ENCODE measurements around the gene ROCK1. TPM values are rescaled to one million over a fixed set of nuclear protein-coding genes. Genes with fewer than 3 reads are reported as not detected.

Gene ROCK1
- total RNA-seq, 1 experiment from 2014 or later, result 50.3 TPM

GRCh38 chr18:21000667-21001066 is 110.9 kb downstream of the ROCK1 start:
- H3K27me3 ChIP-seq (replicated peaks; ENCODE audit: control insufficient read depth, insufficient read depth, low read length), result no peaks in the 10 kb centered on the region
- CTCF ChIA-PET, result no interaction called here
- BruUV-seq (replicated peaks), result no TSS peak
- TF ChIP-seq CTCF (IDR thresholded peaks at IDR 0.05; ENCODE audit: insufficient read depth in 1 of 2, low read depth in 1 of 2, low read length in 1 of 2, severe bottlenecking in 1 of 2, unreplicated experiment in 1 of 2), result no peak
- Mint-ChIP-seq H3K4me3 (ENCODE audit: unreplicated experiment) (no peak overlapping the region), H3K4me1 (ENCODE audit: low read depth, unreplicated experiment) (no peaks in the 10 kb centered on the region), H3K9me3 (ENCODE audit: unreplicated experiment) (no peaks in the 10 kb centered on the region), H3K36me3 (ENCODE audit: insufficient read depth, unreplicated experiment) (peaks cover 43% of the 10 kb centered on the region), H3K27ac (ENCODE audit: unreplicated experiment) (no peak overlapping the region), H3K27me3 (ENCODE audit: insufficient read depth, unreplicated experiment) (no peaks in the 10 kb centered on the region)
- H3K36me3 ChIP-seq (ENCODE audit: control insufficient read depth, insufficient read depth, low read length), result no peaks in the 10 kb centered on the region
- no peak overlapping the region for H3K4me3 ChIP-seq (ENCODE audit: low read depth, low read length)
- POLR2A ChIA-PET, result no interaction called here
- H3K4me1 ChIP-seq, result peaks cover 11% of the 10 kb centered on the region; the same call in 1 of the 2 replicates
- H3K9me3 ChIP-seq, result no peaks in the 10 kb centered on the region
- intact Hi-C loops (cut with micrococcal nuclease; ENCODE audit: unreplicated experiment), result no loop called here
- DNase-seq, result no peak

DNA sequence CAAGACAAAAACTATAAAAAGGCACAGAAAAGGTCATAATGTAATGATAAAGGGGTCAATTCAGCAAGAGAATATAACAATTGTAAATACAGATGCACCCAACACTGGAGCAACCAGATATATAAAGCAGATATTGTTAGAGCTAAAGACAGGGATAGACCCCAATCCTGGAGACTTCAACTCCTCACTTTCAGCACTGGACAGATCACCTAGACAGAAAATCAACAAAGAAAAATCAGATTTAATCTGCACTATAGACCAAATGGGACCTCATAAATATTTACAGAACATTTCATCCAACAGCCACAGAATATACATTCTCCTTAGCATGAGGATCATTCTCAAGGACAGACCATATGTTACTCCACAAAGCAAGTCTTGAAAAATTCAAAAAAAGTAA is 114.2 kb downstream of the ROCK1 start:
- Mint-ChIP-seq H3K36me3 (ENCODE audit: insufficient read depth, unreplicated experiment) (peaks cover 30% of the 10 kb centered on the region), H3K9me3 (ENCODE audit: unreplicated experiment) (no peaks in the 10 kb centered on the region), H3K27ac (ENCODE audit: unreplicated experiment) (no peak overlapping the region), H3K4me3 (ENCODE audit: unreplicated experiment) (no peak overlapping the region), H3K27me3 (ENCODE audit: insufficient read depth, unreplicated experiment) (no peaks in the 10 kb centered on the region), H3K4me1 (ENCODE audit: low read depth, unreplicated experiment) (no peaks in the 10 kb centered on the region)
- H3K9me3 ChIP-seq, result no peaks in the 10 kb centered on the region
- intact Hi-C loops (cut with micrococcal nuclease; ENCODE audit: unreplicated experiment), result no loop called here
- H3K36me3 ChIP-seq (ENCODE audit: control insufficient read depth, insufficient read depth, low read length), result no peaks in the 10 kb centered on the region
- TF ChIP-seq CTCF (IDR thresholded peaks at IDR 0.05; ENCODE audit: insufficient read depth in 1 of 2, low read depth in 1 of 2, low read length in 1 of 2, severe bottlenecking in 1 of 2, unreplicated experiment in 1 of 2), result no peak
- CTCF ChIA-PET, result no interaction called here
- H3K4me1 ChIP-seq, result no peaks in the 10 kb centered on the region
- no TSS peak for BruUV-seq (replicated peaks)
- DNase-seq, result no peak
- H3K4me3 ChIP-seq (ENCODE audit: low read depth, low read length), result no peak overlapping the region
- POLR2A ChIA-PET, result no interaction called here
- H3K27me3 ChIP-seq (replicated peaks; ENCODE audit: control insufficient read depth, insufficient read depth, low read length), result no peaks in the 10 kb centered on the region

- Histone ChIP-seq H3K27me3 (replicated peaks; ENCODE audit: control insufficient read depth, insufficient read depth, low read length) (no peaks in the 10 kb centered on the region), H3K36me3 (ENCODE audit: control insufficient read depth, insufficient read depth, low read length) (no peaks in the 10 kb centered on the region), H3K9me3 (no peaks in the 10 kb centered on the region), H3K4me1 (no peaks in the 10 kb centered on the region), H3K4me3 (ENCODE audit: low read depth, low read length) (no peak overlapping the region)
- Mint-ChIP-seq H3K27ac (ENCODE audit: unreplicated experiment) (no peak overlapping the region), H3K36me3 (ENCODE audit: insufficient read depth, unreplicated experiment) (peaks cover 24% of the 10 kb centered on the region), H3K27me3 (ENCODE audit: insufficient read depth, unreplicated experiment) (no peaks in the 10 kb centered on the region), H3K4me3 (ENCODE audit: unreplicated experiment) (no peak overlapping the region), H3K4me1 (ENCODE audit: low read depth, unreplicated experiment) (no peaks in the 10 kb centered on the region), H3K9me3 (ENCODE audit: unreplicated experiment) (no peaks in the 10 kb centered on the region)
- DNase-seq, result no peak
- ChIA-PET POLR2A (no interaction called here), CTCF (no interaction called here)
- intact Hi-C loops (cut with micrococcal nuclease; ENCODE audit: unreplicated experiment), result no loop called here
- no peak for TF ChIP-seq CTCF (IDR thresholded peaks at IDR 0.05; ENCODE audit: insufficient read depth in 1 of 2, low read depth in 1 of 2, low read length in 1 of 2, severe bottlenecking in 1 of 2, unreplicated experiment in 1 of 2)
- no TSS peak for BruUV-seq (replicated peaks)
These were observed 115.2 kb downstream of the ROCK1 start for GRCh38 chr18:20996418-20996817.
